Endothelial cell of umbilical vein (primary cell): ENCODE measurements around the gene HOXB4. TPM values are rescaled to one million over a fixed set of nuclear protein-coding genes. Genes with fewer than 3 reads are reported as not detected.
A peak's percentile ranks its signal among the peaks of the same experiment; 100 is the strongest.

ENCODE experiments used
- BruUV-seq: library from RNA; stranded (reverse); fragments of 400-500 nt; replicated peaks from 2 replicates; lab custom pipeline; 2021; lab: Mats Ljungman, UMichigan
- CTCF ChIA-PET: fragments of 300-600, 350-600 bp; sonication (Branson Sonifier 250); formaldehyde crosslinking; loops from one replicate; lab custom pipeline; 2021; ENCODE audit warnings: antibody characterized with exemption, inconsistent platforms; lab: Charles Lee
- POLR2A ChIA-PET: fragments of 300-600, 350-600 bp; sonication (Branson Sonifier 250); formaldehyde crosslinking; loops from one replicate; lab custom pipeline; 2021; ENCODE audit warnings: antibody characterized with exemption, inconsistent platforms; lab: Charles Lee
- DNase-seq: peaks from one replicate; pipeline ENCODE4 v3.0.0-alpha.2; 2011; ENCODE audit warnings: low read depth, low spot score
- FAIRE-seq: peaks from 2 replicates; lab custom pipeline; 2011; peaks lifted over from hg19 to GRCh38; lab: Jason Lieb, UNC
- H2AFZ ChIP-seq: 2 replicates; pipeline ENCODE4 v1.6.0; 2012; ENCODE audit warnings: low read depth, low read length, control low read depth, inconsistent platforms
- H3K27ac ChIP-seq: 2 replicates; pipeline ENCODE4 v1.5.1; 2011; ENCODE audit warnings: low read depth, mild to moderate bottlenecking, control low read depth, low read length, moderate library complexity; ENCODE audit not compliant: insufficient read depth
- H3K27me3 ChIP-seq, 2 experiments: 2 replicates each; pipeline versions ENCODE4 v1.6.0 to v1.6.1; 2011; ENCODE audit warnings: low read length in 2 of 2, mixed read lengths in 1 of 2; ENCODE audit not compliant: control insufficient read depth in 2 of 2, insufficient read depth in 2 of 2
- H3K36me3 ChIP-seq, 2 experiments: 2 replicates in 1 of 2; 3 replicates in 1 of 2; pipeline ENCODE4 v1.5.1; 2011; ENCODE audit warnings: low read length in 2 of 2, mild to moderate bottlenecking in 1 of 2, moderate library complexity in 1 of 2; ENCODE audit not compliant: control insufficient read depth in 2 of 2, insufficient read depth in 2 of 2; ENCODE audit errors: extremely low read depth in 1 of 2
- H3K4me1 ChIP-seq: 3 replicates; pipeline ENCODE4 v1.5.1; 2011; ENCODE audit warnings: mild to moderate bottlenecking, low read length; ENCODE audit not compliant: control insufficient read depth, insufficient read depth; ENCODE audit errors: extremely low read depth
- H3K4me2 ChIP-seq: 2 replicates; pipeline ENCODE4 v1.6.1; 2011; ENCODE audit warnings: low read length, control low read depth, mixed read lengths; ENCODE audit not compliant: insufficient read depth
- H3K4me3 ChIP-seq, 3 experiments: fragments of 200-600 bp in 1 of 3; sonication (generic), shearing (Covaris generic) in 1 of 3; replicated peaks in 1 of 3; 2 replicates each; pipeline ENCODE4 v1.5.1; 2011 to 2016; ENCODE audit warnings: control low read depth in 3 of 3, low read length in 3 of 3, mild to moderate bottlenecking in 2 of 3, inconsistent platforms in 1 of 3, low read depth in 1 of 3, moderate library complexity in 1 of 3; ENCODE audit not compliant: insufficient read depth in 1 of 3
- H3K79me2 ChIP-seq: 2 replicates; pipeline ENCODE4 v1.6.0; 2012; ENCODE audit warnings: low read length, inconsistent platforms; ENCODE audit not compliant: control insufficient read depth, insufficient read depth
- H3K9ac ChIP-seq: replicated peaks from 2 replicates; pipeline ENCODE3; 2011; ENCODE audit warnings: low read length, control low read depth; ENCODE audit not compliant: insufficient read depth; ENCODE audit errors: extremely low read depth
- H3K9me1 ChIP-seq: replicated peaks from 3 replicates; pipeline ENCODE4 v1.6.0; 2011; ENCODE audit warnings: mild to moderate bottlenecking, low read length; ENCODE audit not compliant: control insufficient read depth, insufficient read depth; ENCODE audit errors: extremely low read depth
- H3K9me3 ChIP-seq: replicated peaks from 2 replicates; pipeline ENCODE4 v1.5.1; 2012; ENCODE audit warnings: low read length, inconsistent platforms; ENCODE audit not compliant: control insufficient read depth, insufficient read depth
- H4K20me1 ChIP-seq: replicated peaks from 2 replicates; pipeline ENCODE3; 2011; ENCODE audit warnings: mild to moderate bottlenecking, low read length; ENCODE audit not compliant: control insufficient read depth, insufficient read depth; ENCODE audit errors: extremely low read depth
- EZH2 ChIP-seq: IDR thresholded peaks from 2 replicates; pipeline ENCODE4 v1.6.1; 2012; ENCODE audit warnings: borderline replicate concordance, low read depth, mild to moderate bottlenecking, moderate library complexity, low read length, inconsistent platforms; ENCODE audit not compliant: severe bottlenecking
- FOS ChIP-seq: IDR thresholded peaks from 2 replicates; pipeline ENCODE4 v1.6.1; 2011; ENCODE audit warnings: mild to moderate bottlenecking, low read length, moderate library complexity, borderline replicate concordance; ENCODE audit not compliant: insufficient read depth
- GATA2 ChIP-seq: IDR thresholded peaks from 2 replicates; pipeline ENCODE4 v1.7.0; 2011; ENCODE audit warnings: low read depth, mild to moderate bottlenecking, moderate library complexity, mixed read lengths, low read length; ENCODE audit not compliant: insufficient read length, insufficient read depth
- JUN ChIP-seq: IDR thresholded peaks from 2 replicates; pipeline ENCODE4 v1.6.1; 2011; ENCODE audit warnings: borderline replicate concordance, low read depth; ENCODE audit not compliant: insufficient read length, insufficient read depth
- MYC ChIP-seq: IDR thresholded peaks from one replicate; pipeline ENCODE4 v1.6.1; 2011; ENCODE audit warnings: mild to moderate bottlenecking, low read depth, low read length
- POLR2A ChIP-seq: IDR thresholded peaks from 2 replicates; pipeline ENCODE4 v1.6.1; 2012; ENCODE audit warnings: low read depth, mild to moderate bottlenecking, control low read depth, low read length
- POLR2AphosphoS5 ChIP-seq: IDR thresholded peaks from 2 replicates; pipeline ENCODE4 v1.6.1; 2012; ENCODE audit warnings: low read depth, mild to moderate bottlenecking, control low read depth, low read length, moderate library complexity; ENCODE audit not compliant: insufficient read depth
- dilution Hi-C: fragments of 300-500 bp; cut with MboI; formaldehyde crosslinking; loops from one replicate; pipeline ENCODE4 v1.15.0; 2019; ENCODE audit warnings: low sequenced_read_pairs; ENCODE audit not compliant: extremely low pct_ligation_motif_present
- intact Hi-C: fragments of 100-400 bp; cut with micrococcal nuclease; formaldehyde crosslinking; loops from one replicate; pipeline ENCODE4 v1.10.0; 2022
- polyA plus RNA-seq, 4 experiments: library from polyadenylated mRNA; depleted of rRNA in 3 of 4; stranded (reverse) in 3 of 4; unstranded in 1 of 4; fragments of >200 nt; gene quantifications; 2 replicates each; pipeline versions ENCODE4 v1.2.1 to v1.2.3, GENCODE V29; 2011 to 2012; ENCODE audit warnings: missing spikeins in 1 of 4
- total RNA-seq: library from RNA; stranded (reverse); gene quantifications from 2 replicates; pipeline ENCODE4 v1.2.3, GENCODE V29; 2021
- TF ChIP-seq, protein P1 (sequence below): IDR thresholded peaks from 2 replicates; pipeline ENCODE4 v1.6.1; 2011; ENCODE audit not compliant: insufficient read depth, insufficient read length
- TF ChIP-seq, protein P2 (sequence below), 2 donors: IDR thresholded peaks; 1 replicate in 1 of 2; 2 replicates in 1 of 2; pipeline ENCODE4 v1.5.1; 2011; ENCODE audit warnings: low read length in 2 of 2, mild to moderate bottlenecking in 2 of 2, moderate library complexity in 2 of 2, control low read depth in 1 of 2, inconsistent platforms in 1 of 2, low read depth in 1 of 2; ENCODE audit not compliant: insufficient read depth in 1 of 2; ENCODE audit errors: extremely low read depth in 1 of 2

Gene HOXB4
- total and polyA plus RNA-seq, 2 donors (not counting 3 experiments of a cell fraction or from before 2014, with no cell fraction given), result 4.6 to 13.1 TPM

DNA sequence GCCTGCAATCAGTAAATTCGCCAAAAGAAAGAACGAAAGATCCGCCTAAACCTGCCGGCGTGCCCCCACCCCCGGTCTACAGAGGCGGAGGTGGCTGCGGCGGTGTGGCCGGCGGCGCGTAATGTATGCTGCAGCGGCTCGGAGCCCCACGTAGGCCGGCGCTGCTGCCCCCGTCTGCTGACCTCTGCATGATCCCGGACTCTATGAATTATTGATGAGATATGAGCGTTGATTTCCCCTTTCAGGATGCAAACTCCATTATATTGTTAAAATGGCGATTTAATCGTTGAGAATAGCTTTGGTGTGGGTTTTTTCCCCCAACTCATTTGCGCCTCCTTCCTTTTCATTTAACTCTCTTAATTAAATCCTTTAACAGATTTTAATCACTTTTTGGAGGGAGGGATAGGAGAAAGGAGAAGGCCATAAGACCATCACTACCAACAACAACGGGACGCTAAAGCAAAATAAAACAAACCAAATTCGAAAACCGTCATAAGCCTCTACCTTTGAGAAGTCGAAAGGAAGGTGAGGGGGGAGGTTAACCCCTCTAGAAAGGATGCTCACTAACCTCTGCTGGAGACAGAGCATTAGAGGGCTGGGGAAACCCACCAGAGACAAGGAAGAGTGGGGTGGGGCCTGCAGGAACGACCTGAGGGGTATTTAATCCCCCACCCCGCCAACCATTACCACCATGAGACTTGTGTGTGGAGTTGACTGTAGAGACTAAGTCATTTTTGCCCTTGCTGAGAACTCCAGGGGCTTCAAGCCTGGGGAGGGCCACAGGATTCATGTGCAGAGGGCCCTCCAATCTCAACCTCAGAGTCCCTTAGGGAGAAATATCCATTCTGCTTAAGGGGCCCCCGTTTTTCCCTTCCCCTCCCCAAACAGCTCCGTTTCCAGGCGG, 8.5 kb upstream of the HOXB4 start:
- peaks cover 48% of the 10 kb centered on the region for H3K4me1 ChIP-seq
- H3K4me3 ChIP-seq, result peak overlapping the region; percentile 33 to 81 (median 61)
- TF ChIP-seq MYC (no peak), JUN (no peak), EZH2 (no peak), FOS (no peak), POLR2A (no peak), POLR2AphosphoS5 (no peak), GATA2 (no peak)
- TF ChIP-seq, protein P1, sequence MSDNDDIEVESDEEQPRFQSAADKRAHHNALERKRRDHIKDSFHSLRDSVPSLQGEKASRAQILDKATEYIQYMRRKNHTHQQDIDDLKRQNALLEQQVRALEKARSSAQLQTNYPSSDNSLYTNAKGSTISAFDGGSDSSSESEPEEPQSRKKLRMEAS, result no peak
- TF ChIP-seq, protein P2, sequence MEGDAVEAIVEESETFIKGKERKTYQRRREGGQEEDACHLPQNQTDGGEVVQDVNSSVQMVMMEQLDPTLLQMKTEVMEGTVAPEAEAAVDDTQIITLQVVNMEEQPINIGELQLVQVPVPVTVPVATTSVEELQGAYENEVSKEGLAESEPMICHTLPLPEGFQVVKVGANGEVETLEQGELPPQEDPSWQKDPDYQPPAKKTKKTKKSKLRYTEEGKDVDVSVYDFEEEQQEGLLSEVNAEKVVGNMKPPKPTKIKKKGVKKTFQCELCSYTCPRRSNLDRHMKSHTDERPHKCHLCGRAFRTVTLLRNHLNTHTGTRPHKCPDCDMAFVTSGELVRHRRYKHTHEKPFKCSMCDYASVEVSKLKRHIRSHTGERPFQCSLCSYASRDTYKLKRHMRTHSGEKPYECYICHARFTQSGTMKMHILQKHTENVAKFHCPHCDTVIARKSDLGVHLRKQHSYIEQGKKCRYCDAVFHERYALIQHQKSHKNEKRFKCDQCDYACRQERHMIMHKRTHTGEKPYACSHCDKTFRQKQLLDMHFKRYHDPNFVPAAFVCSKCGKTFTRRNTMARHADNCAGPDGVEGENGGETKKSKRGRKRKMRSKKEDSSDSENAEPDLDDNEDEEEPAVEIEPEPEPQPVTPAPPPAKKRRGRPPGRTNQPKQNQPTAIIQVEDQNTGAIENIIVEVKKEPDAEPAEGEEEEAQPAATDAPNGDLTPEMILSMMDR (IDR thresholded peaks at IDR 0.05; ENCODE audit: extremely low read depth in 1 of 2, insufficient read depth in 1 of 2, low read depth in 1 of 2, low read length in 2 of 2), result no peak
- DNase-seq (peak; percentile 36), FAIRE-seq (no peak)
- H3K9me1 ChIP-seq, result no peaks in the 10 kb centered on the region
- ChIA-PET CTCF (interaction anchor here (0.9 to 2.3 kb wide), 10 partner anchors 31 to 371 kb away, joined by 3 to 22 read pairs (median 4); no protein-coding TSS in a partner anchor), POLR2A (no interaction called here)
- no TSS peak for BruUV-seq
- H3K79me2 ChIP-seq, result peaks cover 46% of the 10 kb centered on the region
- H3K9ac ChIP-seq, result peak overlapping the region; percentile 57
- intact Hi-C loops, result no loop called here
- H4K20me1 ChIP-seq, result no peaks in the 10 kb centered on the region
- H3K27ac ChIP-seq, result peak overlapping the region; percentile 22
- peak overlapping the region; percentile 62 for H3K4me2 ChIP-seq
- H2AFZ ChIP-seq, result peak overlapping the region; percentile 16
- H3K27me3 ChIP-seq, result no peaks in the 10 kb centered on the region
- H3K36me3 ChIP-seq, result peaks cover 0 to 8% of the 10 kb centered on the region in 2 experiments
- H3K9me3 ChIP-seq, result no peaks in the 10 kb centered on the region
- dilution Hi-C loops, result no loop called here
